NT2/D1 (cell line): ENCODE measurements around the gene FGFBP2.

ENCODE experiments used
- SUZ12 ChIP-seq: IDR thresholded peaks from 2 replicates; pipeline ENCODE4 v1.6.1; 2011; ENCODE audit not compliant: insufficient read length, insufficient read depth; ENCODE audit errors: extremely low read depth
- YY1 ChIP-seq: IDR thresholded peaks from 2 replicates; pipeline ENCODE4 v1.6.1; 2011; ENCODE audit not compliant: insufficient read length, insufficient read depth
- ZNF274 ChIP-seq: IDR thresholded peaks from 2 replicates; pipeline ENCODE4 v1.6.1; 2011; ENCODE audit warnings: mild to moderate bottlenecking, low read depth, low read length

DNA sequence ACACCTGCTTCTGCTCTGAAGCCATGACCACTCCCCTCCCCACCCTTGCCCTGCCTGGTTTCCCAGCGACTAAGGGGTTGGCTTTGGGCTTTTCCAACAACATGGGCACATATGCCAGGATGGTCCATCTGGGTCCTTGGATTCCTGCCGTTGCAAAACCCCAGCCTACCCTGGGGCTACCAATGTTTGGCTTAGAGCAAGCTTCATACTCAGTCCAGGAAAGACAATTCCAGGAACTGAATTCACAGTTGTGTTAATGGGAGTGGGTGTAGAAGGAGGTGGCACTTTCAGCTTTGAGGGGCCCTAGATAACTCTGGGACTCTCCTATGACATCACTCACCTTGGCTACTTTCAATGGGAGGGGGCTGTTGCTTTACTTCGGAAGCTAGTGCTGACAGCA, 33.4 kb downstream of the FGFBP2 start:
- TF ChIP-seq YY1 (no peak), ZNF274 (no peak), SUZ12 (no peak)
